ENCODE results near the gene GSTA3.
"Not testable (repeated sequence)": the region's sequence is repeated elsewhere in the genome, so short reads cannot be mapped to it uniquely, and the experiment has no call there.

Gene GSTA3

GRCh38 chr6:52856137-52856536, 53.4 kb downstream of the GSTA3 start:
- DNase-seq: not testable (repeated sequence)

- no peak for DNase-seq
These were observed 60.4 kb downstream of the GSTA3 start for GRCh38 chr6:52849137-52849536.

All from activated effector memory CD4-positive, alpha-beta T cell treated with Interleukin-2 at 50 U/mL for 16 hours (primary cell).